ENCODE data around the gene INSRR.

The INSRR gene

GRCh38 chr1:156806512-156807440 lies 52.1 kb downstream of the INSRR start:
- no peak for DNase-seq (ENCODE audit: low read depth, low spot score)

GRCh38 chr1:156805766-156806511 lies 53.0 kb downstream of the INSRR start:
- DNase-seq (ENCODE audit: low read depth, low spot score): peak; percentile 75

GRCh38 chr1:156804572-156805243 lies 54.2 kb downstream of the INSRR start:
- DNase-seq (ENCODE audit: low read depth, low spot score): no peak

- DNase-seq (ENCODE audit: low read depth, low spot score): no peak
These were observed 54.9 kb downstream of the INSRR start for GRCh38 chr1:156804026-156804425.

GRCh38 chr1:156803086-156803851 lies 55.6 kb downstream of the INSRR start:
- no peak for DNase-seq (ENCODE audit: low read depth, low spot score)

GRCh38 chr1:156802421-156802935 lies 56.4 kb downstream of the INSRR start:
- no peak for DNase-seq (ENCODE audit: low read depth, low spot score)

GRCh38 chr1:156801409-156802121 lies 57.4 kb downstream of the INSRR start:
- DNase-seq (ENCODE audit: low read depth, low spot score): peak; percentile 69

- DNase-seq (ENCODE audit: low read depth, low spot score): no peak
These were observed 61.6 kb downstream of the INSRR start for GRCh38 chr1:156797212-156797871.

GRCh38 chr1:156796340-156797097 lies 62.4 kb downstream of the INSRR start:
- DNase-seq (ENCODE audit: low read depth, low spot score): no peak

- DNase-seq (ENCODE audit: low read depth, low spot score): no peak
These were observed 63.1 kb downstream of the INSRR start for GRCh38 chr1:156795787-156796186.

- DNase-seq (ENCODE audit: low read depth, low spot score): no peak
These were observed 63.6 kb downstream of the INSRR start for GRCh38 chr1:156795374-156795733.

- no peak for DNase-seq (ENCODE audit: low read depth, low spot score)
These were observed 64.2 kb downstream of the INSRR start for GRCh38 chr1:156794506-156795373.
